NCI-H2107 treated with DMSO at 0.1 percent for 48 hours (cell line): ENCODE results near the gene ZFHX3.
"Not testable (repeated sequence)": the region's sequence is repeated elsewhere in the genome, so short reads cannot be mapped to it uniquely, and the experiment has no call there.

Experiments used
- DNase-seq: peaks from one replicate; lab custom pipeline; 2025; ENCODE audit not compliant: unreplicated experiment; lab: John Stamatoyannopoulos, UW

Gene ZFHX3

DNA sequence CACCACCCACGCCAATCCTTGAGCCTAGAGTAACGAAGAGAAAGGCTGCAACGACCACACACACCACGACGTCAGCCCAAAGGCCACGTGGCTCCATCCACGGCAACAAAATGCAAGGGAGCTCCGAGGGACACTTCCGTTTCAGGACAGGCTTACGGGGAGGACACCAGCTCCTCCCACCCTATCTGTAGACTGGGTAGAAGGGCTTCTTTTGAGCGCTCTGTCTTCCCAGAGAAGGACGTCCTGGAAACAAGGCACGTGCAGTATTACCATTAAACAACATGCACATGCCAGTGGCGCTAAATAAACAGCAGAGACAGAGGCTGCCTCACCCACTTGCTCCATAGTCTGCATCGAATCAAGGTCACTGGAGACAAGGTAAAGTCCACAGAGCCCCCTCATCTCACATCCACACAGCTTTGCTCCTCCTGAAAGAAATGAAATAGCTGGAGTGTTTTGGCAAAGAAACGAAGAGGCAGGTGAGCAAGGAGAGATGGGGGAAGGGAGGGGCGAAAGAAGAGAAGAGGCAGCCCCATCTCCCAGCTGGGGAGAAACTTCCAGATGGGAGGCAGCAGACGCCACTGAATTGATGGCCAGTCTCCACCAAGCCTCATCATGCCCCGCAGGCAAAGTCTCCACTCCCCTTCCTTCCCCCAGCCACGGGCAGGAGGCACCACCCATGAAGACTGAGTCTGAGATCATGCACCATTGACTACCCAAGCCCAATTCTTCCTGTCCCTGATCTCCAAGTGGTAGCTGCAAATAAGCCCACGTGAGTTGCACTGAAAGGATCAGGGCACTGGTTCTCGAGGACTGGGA lies 24.0 kb downstream of the ZFHX3 start:
- no peak for DNase-seq

DNA sequence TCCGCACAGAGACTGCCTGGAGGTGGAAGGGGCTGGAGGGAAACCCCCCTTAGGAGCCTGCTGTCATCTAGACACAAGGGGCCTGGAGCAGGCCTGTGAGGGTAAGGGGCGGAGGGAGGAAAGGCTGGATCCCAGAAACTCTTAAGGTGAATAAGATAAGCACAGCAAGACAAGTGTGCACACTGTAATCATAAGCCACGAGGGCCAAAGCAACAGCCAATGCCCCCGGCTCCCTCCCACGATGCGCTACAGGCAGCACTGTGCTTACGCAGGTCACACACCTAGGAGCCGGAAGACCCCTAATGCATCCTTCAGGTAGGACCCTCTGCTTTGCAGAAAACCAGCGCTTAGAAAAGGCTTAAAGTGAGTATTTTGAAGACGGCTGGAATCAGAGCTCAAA lies 24.6 kb downstream of the ZFHX3 start:
- DNase-seq = no peak

DNA sequence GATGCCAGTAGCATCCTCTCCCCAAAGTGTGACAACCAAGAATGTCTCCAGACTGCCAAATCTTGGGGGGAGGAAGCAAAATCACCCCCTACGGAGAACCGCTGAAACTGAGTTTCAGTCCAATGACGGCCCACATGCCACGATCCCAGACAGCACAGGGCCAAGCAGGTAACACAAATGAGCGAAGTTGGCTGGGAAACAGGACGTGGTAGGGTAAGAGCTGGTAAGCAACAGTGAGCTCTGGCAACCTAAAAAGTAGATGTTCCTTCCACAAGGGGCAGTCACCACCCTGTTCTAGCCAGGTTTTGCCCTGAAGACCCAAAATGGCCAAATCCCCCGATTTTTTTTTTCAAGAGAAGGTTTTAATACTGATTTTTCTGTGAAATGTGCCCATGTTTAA lies 25.4 kb downstream of the ZFHX3 start:
- DNase-seq = no peak

DNA sequence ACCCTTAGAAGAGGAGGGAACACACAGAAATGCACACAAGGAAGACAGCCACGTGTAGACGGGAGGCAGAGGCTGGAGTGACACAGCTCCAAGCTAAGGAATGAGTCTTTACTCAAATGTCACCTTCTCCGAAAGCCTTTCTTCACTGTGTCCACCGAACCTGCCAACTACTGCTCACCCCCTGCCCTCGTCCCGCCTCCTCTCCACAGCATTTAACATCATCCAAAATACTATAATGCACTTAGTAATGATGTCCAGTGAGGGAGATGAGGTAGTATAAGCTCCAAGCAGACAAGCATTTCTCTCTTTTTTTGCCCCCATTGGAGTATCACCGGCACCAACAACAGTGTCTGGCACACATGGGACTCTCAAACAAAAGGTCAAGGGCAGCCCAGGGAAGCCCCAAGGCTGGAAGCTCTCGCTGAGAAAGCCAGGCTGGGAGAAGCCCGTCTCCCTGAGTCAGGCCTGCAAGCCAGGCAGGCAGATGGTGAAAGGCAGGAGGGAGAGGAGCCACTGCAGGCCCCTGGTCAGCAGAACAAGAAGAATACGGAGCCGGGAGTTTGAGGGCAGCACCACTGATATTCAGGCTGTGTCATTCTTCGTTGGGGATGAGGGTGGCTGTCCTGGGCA lies 25.9 kb downstream of the ZFHX3 start:
- no peak for DNase-seq

DNA sequence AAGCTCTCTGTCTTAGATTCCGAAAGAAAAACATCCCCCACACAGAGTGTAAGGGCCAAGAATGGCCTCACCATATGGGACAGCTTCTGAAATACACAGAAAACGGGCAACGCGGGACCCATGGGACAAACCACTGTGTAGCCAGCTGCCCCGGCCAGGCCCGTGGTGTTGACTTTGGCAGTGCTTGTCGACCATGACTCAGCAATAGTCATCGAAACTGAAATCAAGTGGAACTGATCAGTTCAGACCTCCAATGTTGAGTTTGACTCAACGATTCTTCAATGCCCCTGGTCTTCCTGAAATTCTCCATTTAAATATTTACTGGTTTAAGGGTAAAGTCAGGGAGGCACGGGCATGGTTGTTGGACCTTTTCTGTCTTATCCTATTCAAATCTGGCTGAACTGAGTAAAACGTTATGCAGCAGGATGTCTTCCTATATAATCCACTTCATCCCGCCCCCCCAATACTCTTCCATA lies 27.5 kb downstream of the ZFHX3 start:
- no peak for DNase-seq

DNA sequence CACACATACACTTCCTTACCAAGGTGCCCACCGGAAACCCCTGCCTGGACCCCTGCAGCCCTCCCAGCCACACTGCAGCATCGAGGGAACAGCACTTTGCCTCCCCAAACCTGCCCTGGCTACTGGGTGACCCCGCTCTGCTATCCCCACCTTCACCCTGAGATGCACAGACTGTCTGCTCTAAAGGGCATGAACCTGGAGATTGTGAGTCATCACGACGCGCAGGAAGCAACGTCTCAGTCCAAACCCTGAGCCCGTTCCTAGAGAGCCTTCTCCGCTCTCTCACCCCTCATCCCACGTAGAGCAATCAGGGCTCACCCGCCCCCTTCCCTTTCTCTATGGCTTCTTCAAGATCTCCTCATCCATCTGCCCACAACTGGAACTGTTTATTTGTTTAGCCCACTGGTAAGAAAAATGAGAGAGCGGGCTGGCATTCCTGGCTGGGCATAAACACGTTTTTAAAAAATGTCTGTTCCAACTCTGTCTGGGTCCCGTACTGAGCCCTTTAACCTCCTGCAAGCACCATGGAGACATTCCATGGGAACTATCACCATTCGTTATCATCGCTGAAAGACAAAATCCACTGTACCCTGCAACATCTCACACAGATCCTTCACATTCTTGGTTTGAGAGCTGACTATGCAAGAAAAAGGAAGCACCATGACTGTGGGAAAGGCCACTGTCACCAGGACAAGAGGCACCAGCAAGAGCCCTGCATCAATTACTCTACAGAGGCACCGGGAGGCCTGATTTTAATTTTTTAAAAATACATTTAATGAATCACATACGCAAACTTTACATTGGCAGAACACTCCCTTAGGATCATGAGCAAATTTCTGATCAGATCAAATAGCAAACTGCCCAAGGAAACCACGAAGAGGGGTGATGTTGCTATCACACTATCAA lies 28.2 kb downstream of the ZFHX3 start:
- no peak for DNase-seq

DNA sequence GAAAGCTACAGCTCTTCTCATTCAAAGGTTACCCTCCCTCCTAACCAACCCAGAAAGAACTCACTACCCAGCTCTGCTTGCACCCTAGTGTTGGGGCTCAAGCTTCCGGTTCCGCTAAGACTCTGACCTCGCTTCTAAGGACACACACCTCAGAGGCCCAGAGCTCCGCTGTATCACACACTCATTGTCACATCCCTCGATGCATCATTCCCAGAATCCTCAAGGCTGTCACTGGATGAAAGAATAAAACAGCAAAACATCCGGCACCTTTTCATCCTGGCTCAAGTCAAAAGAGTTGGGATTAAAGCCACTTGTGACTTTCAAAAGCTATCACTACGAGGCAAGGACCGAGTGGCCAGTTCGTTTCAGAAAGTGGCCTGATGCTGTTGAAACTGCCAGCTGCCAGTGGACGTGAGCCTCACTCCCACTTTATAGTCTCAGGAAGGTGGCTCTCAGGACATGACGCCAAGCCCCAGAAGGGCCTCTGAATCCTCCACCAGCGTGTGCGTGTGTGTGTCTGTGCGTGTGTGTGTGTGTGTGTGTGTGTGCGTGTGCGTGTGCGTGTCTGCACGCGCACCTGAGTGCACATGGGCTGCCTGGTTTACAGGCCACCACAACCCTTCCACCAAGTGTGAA lies 29.0 kb downstream of the ZFHX3 start:
- DNase-seq = no peak

DNA sequence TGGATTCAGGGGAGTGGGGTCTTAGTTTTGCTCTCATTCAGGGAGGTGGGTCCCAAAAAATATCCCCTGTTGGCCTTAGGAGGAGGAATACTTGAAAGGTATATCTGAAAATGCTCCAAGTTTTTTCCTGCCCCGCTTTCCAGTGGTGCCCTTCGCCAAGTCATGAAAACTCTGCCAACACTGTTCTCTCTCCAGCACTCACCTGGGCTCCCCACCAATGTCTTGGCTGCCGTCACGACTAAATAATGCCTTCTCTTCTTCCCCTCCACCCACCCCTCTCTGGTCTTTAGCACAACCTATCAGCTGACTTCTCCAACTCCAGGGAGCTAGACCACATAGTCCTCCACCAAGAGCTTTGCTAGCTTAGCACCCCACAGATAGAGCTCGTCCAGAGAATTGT lies 30.6 kb downstream of the ZFHX3 start:
- no peak for DNase-seq

DNA sequence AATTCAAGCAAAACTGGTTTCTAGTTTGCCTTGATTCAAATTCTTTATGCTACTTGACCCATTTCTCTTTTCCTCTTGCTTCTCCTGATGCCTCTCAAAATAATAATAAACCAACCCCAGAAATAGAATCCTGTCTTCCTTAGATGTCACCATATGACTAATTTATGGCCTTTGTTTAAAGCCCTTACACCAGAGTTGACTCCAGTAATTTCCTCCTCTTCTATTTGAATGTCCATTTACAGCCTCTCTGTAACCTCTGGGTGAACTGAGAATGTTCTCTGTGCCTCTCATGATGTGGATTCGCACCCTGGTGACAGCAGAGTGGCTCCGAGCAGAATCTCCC lies 31.5 kb downstream of the ZFHX3 start:
- no peak for DNase-seq

DNA sequence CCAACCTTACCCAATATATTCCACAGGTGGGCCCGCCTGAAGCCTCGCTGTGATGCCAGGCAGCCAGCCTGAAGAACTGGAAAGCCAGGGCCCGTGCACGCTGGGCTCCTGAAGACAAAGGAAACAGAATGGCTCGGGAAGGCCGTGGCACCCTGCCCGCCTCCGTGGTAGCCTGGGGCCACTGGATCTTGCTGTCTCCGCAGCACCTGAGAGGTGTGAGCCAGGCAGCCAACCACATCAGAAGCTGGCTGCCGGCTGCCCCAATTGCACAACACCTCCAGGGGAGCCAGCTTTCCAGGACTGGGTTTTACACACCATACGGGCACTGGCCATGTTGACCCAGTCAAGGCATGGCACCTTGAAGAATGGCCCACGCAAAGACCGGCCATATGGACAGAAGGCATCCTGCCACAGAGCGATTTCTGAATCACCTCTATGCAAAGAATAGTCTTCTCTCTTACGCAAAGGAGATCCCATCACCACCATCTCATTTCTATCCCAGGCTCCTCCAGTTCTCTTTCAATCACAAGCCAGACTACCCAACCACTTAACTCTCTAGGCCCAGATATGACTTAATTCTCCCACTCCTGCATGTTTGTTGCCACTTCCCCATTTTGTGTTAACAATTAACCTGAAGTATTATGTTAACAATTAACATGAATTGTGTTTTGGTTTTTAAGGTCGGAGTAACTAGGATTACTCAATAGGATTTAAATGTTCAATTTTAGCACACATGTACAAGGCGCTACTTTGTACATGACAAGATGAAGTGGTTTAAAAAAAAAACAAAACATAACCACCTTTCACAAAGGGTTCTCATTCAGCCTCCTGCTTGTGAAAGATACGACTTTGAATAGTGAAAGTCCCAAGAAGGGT lies 32.1 kb downstream of the ZFHX3 start:
- peak; percentile 45 for DNase-seq

DNA sequence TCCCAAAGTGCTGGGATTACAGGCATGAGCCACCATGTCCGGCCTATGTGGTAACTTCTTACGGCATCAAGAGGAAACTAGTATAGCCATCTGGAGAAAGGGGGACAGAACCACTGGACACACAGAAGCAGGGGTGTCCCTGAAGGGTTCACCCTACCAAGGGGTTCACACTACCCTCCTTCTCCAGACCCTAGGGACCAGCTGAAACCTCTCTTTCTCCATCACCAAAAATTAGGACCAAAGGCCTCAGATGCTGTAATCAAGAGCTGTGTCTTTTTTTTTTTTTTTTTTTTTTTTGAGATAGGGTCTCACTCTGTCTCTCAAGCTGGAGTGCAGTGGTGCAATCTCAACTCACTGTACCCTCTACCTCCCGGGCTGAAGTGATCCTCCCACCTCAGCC lies 33.2 kb downstream of the ZFHX3 start:
- DNase-seq = no peak

DNA sequence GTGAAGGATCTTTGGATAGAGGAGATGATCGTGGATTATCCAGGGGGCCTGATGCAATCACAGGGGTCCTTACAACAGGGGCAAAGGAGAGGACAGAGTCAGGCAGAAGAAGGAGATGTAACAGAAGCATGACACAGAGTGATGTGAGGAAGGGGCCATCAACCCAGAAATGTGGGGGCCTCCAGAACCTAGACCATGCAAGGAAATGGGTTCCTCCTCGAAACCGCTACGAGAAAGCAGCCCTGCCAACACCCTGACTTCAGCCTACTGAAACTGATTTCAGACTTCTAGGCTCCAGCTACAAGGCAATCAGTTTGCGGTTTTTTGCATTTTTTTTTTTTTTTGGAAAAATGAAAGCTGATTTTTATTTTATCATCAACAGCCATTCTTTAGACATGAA lies 34.0 kb downstream of the ZFHX3 start:
- no peak for DNase-seq

DNA sequence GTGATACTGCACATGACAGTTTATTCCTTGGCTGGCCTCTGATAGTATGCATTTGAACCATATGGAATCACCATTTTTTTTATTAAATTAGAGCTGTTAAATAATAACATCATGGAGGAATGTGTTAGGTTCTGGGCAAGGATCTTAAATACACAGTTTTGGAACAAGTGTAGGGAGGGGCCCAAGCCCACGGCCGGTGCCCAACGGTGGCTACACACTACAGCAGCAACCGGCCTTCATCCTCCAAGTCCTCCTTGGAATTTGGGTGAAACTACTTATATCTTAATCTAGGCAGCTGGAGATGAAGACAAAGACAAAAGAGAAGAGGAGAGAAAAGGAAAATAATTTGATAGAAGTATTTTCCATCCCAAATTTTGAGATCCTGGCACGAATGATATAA lies 35.6 kb downstream of the ZFHX3 start:
- no peak for DNase-seq

DNA sequence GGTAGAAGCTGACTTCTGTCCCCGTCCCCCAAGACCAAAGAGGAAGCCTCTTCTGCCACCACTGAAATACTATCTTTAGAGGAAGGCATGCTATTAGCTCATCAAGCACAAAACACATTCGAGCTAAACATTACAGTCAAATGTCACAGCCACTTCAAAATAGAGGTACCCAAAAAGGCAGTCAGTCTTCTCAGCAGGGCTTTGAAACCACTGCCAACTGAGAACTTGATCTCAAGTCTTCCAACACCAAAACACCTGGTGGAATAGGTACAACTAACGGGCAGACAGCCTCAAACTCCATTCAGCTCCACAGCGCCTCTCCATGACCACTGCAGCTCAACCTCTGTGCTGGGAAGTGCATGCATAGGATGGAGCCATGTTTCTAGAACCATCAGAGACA lies 36.0 kb downstream of the ZFHX3 start:
- DNase-seq = peak; percentile 95

DNA sequence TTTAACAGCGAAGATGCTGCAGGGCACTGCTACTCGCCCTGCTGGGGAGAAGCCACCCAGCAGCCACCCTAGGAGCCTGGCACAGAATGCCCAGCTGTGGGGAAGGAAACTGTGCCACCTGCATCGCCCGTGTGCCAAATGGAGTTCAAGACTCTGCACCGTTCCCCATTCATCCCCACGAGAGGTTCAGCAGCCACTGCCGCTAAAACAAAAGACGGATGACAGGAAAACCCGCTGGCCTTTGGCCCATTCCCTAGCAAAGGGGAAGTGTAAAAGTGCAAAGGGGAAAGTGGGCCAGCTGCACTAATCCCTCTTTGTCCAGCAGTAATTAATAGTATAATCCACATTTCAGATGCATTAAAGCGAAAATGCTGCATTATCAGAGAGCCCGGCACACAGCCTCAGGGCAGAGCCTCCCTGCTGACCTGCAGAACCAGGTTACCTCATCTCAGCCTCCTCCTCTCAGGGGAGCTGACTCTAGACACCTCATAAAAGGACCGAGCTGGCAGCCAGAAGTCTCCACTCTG lies 37.7 kb downstream of the ZFHX3 start:
- DNase-seq = peak; percentile 56

DNA sequence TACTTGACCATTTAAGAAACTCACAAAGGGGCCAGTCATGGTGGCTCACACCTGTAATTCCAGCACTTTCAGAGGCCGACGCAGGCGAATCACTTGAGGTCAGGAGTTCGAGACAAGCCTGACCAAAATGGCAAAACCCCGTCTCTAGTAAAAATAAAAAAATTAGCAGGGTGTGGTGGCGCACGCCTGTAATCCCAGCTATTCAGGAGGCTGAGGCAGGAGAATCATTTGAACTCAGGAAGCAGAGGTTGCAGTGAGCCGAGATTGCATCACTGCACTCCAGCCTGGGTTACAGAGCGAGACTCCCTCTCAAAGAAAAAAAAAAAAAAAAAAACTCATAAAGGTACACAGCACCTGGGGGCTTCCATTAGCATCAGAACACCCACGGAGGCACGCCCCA lies 38.2 kb downstream of the ZFHX3 start:
- not testable (repeated sequence) for DNase-seq

DNA sequence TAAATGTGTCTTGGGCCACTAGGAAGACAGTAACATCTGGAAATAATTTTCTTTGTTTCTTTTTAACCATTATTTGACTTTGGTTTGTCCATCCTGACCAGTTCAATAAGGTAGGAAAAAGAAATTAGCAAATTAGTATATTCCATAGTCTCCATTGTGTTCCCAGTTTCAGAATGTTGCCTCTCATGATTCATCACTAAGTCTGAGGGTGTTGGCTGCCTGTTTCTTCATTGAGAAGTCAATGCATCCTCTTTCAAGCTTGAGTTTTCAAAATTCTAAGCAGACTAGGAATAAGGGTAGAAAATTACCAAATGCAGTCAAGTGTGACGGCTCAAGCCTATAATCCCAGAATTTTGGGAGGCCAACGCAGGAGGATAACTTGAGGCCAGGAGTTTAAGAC lies 41.9 kb downstream of the ZFHX3 start:
- no peak for DNase-seq

DNA sequence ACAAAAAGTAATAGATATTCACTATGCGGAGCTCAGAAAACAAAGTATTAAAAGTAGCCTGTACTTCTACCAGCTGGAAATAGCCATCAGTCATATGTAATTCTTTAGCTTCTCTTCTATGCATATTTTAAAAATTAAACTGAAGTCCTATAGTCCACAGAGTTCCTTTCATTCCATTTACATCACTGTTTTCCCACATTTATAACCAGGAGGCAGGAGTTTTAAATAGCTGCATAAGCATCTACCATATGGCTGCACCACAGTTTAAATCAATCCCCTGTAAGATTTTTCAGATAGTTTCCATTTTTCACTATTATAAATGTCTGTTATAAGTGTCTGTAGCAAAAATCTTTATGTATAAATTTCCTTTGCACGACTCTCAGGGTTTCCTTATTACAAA lies 45.1 kb downstream of the ZFHX3 start:
- DNase-seq = no peak

DNA sequence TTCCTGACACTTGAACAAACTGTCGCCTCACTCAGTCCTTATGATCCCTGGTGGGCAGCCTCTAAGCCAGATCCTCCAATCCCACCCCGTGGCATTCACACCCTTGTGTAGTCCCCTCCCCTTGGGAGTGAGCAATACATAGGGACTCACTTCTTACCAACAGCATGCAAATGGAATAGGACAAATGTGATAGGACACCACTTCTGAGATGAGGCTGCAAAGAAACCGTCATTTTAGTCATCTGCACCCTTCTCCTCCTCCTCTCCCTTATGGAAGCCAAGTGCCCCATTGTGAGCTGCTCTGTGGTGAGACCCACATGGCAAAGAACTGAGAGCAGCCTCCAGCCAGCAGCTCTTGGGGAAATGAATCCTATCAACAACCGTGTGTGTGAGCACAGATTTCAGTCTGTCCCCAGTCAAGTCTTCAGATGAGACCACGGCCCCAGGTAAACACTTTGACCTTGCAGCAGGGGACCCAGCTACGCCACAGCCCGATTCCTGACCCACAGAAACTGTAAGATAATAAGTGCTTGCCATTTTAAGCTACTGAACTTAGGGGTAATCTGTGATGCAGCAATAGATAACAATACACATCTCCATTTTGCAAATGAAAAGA lies 46.9 kb downstream of the ZFHX3 start:
- no peak for DNase-seq
